ENCODE measurements around the gene PRR22.

Gene PRR22

GRCh38 chr19:5814123-5814851, 29.7 kb upstream of the PRR22 start:
- DNase-seq (ENCODE audit: low spot score), result no peak

DNA sequence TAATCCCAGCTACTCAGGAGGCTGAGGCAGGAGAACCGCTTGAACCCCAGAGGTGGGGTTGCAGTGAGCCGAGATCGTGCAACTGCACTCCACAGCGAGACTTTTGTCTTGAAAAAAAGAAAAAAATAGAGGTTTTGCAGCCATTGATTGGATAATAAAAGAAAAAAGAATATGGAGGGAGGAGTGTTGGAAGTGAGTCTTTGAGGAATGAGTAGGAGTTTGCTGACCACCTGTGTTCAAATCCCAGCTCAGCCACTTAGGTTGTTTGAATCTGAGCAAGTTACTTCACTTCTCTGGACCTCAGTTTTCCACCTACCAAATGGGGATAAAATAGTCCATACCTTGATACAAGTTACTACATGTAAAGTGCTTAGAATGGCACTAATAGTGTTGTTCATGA, 26.6 kb upstream of the PRR22 start:
- no peak for DNase-seq (ENCODE audit: low spot score)

- DNase-seq (ENCODE audit: low spot score), result no peak
Observed at GRCh38 chr19:5809469-5809868, 24.9 kb upstream of the PRR22 start.

GRCh38 chr19:5809053-5809452, 24.5 kb upstream of the PRR22 start:
- no peak for DNase-seq (ENCODE audit: low spot score)

GRCh38 chr19:5808120-5808816, 23.7 kb upstream of the PRR22 start:
- no peak for DNase-seq (ENCODE audit: low spot score)

DNA sequence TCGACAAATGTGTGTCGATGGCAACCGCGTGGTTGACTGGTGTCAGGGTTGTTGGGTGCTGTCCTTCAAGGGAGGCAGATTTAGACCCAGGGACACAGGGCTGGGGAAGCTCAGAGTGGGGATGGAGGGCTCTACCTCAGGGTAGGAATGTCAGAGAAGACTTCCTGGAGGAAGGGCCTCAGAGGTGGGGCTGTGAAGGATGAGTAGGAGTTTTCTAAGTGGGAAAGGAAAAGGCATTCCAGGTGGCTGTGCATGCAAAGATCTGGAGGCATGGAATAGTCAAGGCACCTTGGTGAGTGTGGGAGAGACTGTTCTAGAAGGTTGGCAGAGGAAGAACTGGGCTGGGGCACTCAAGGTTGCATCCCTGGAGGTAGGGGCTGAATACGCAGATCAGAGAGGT, 22.4 kb upstream of the PRR22 start:
- DNase-seq (ENCODE audit: low spot score), result no peak

DNA sequence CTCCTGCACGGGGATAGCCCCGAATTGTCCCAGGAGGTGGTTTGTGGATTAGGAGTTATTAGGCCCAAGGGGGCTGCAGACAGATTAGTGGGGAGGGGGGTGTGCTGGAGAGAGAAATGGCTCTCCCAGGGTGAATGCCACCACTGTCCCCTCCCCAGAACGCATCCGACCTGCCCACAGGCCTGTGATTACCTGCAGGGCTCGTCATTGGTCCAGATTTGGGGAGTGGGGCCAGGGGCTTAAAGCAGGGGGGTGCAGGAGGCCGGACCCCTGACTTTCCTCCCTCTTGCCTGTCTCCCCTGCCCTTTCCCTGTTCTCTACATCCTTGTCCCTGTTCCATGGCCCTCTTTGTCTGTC, 21.6 kb upstream of the PRR22 start:
- no peak for DNase-seq (ENCODE audit: low spot score)

DNA sequence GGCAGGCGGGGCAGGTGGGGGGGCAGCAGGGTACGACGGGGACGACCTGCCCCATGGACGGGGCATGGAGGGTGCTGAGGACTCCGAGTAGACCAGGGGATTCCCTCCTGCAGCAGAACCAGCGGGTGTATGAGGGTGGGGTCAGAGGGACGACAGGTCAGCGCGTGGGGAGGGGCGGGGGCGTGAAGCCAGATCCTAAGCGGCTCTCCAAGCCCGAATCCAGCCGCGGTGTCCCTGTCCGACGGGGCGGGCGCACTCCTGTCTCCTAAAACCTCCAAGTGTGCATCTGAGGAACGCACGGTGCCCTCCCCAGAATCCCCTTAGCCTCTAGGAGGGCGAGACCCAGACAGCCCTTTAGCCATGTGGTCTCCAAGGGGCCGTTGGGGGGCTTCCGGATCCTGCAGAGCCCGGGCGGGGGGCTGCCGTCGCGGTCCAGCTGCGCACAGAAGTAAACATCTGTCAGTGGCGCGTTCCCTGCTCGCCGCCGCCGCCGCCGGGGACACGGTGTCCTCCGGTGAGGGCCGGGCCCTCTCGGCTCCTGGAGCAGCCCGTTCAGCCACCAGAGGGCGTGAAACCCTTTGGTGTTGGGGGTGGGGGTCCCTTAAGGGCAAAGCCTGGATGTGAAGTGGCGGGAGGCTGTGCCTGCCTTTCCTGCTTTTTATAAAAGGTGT, 21.1 kb upstream of the PRR22 start:
- peak; percentile 72 for DNase-seq (ENCODE audit: low spot score)

DNA sequence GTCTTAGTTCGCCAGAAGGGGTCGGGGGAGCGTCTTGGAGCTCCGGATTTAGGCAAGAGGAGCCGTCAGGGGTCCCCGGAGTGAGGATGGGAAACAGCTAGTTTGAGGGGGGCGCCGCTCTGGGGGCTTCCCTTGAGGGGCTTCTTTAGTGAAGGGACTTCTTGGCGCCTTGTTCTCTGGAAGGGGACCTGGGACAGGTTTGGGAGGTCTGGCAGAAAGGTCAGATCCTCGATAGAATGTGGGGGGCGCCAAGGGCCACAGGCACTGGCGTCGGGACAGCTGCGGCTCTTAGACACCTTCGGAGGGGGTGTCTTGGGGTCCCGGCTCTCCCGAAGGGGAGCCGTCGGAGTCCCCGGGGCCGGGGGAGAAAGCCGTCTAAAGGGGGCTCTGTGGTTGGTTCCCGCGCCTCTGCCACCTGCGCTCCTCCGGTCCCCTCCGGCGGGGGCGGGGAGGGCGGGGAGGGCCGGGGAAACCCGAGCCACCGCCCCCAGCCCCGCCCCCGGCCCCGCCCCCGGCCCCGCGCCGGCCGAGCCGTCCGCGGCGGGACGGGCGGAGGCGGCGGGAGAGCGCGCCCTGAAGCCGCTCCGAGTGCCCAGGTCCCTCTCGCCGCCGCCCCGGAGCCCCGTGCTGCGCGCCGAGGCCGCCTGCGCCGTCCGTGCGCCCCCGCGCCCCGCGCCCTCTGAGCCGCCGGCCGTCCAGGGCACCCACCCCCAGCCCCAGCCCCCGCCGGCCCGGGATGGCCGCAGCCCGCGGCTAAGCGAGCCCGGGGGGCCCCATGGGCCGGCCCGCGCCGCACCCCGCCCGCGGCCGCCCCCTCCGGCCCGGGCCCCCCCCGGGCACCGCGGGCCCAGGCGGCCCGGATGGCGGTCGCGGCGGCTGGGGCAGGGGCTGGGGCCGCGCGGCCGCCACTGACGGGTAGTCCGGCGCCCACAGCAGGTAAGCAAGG, 20.2 kb upstream of the PRR22 start, which contains the start of gene NRTN:
Gene NRTN (plus strand): TSS at position 552 of the 946 bp plus-strand sequence. CDS start 19,099 bp downstream, outside the sequence.
- DNase-seq (ENCODE audit: low spot score), result no peak

- DNase-seq (ENCODE audit: low spot score), result peak; percentile 96
Observed at GRCh38 chr19:5803752-5804515, 19.4 kb upstream of the PRR22 start.

GRCh38 chr19:5803441-5803751, 18.9 kb upstream of the PRR22 start:
- DNase-seq (ENCODE audit: low spot score), result no peak

DNA sequence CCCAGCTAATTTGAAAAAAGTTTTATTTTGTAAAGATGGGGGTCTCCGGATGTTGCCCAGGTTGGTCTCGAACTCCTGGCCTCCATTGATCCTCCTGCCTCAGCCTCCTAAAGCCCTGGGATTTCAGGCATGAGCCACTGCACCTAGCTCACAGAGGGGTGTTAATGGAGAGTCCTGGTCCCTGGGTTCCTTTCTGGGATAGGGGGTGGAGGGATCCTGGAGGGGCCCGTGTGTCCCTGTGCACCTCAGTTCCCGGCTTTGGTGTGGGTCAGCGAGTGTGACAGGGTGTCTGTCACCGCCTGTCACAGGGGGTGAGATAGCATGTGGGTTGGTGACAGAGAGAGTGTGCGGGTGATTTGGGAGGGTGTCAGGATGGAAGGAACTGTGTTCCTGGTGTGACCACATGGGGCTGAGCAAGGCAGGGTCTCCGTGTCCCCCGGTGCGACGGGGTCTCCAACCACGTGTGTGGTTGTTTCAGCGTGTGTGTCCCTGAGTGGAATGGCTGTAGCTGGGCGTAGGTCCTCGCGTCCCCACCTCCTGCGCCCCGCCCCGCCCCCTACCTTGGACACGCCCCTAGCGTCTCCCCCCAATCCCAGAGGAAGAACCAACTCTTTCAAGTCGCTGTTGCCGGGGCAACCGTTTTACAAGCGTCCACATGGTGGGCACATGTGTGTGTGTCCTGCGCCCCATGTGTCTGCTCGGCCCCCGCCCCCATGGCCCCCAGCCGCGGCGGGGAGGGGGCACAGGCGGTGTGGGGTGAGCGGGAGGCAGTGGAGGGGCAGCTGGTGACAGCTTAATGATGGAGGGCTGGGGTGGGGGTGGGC, 17.5 kb upstream of the PRR22 start:
- DNase-seq (ENCODE audit: low spot score), result peak; percentile 51

DNA sequence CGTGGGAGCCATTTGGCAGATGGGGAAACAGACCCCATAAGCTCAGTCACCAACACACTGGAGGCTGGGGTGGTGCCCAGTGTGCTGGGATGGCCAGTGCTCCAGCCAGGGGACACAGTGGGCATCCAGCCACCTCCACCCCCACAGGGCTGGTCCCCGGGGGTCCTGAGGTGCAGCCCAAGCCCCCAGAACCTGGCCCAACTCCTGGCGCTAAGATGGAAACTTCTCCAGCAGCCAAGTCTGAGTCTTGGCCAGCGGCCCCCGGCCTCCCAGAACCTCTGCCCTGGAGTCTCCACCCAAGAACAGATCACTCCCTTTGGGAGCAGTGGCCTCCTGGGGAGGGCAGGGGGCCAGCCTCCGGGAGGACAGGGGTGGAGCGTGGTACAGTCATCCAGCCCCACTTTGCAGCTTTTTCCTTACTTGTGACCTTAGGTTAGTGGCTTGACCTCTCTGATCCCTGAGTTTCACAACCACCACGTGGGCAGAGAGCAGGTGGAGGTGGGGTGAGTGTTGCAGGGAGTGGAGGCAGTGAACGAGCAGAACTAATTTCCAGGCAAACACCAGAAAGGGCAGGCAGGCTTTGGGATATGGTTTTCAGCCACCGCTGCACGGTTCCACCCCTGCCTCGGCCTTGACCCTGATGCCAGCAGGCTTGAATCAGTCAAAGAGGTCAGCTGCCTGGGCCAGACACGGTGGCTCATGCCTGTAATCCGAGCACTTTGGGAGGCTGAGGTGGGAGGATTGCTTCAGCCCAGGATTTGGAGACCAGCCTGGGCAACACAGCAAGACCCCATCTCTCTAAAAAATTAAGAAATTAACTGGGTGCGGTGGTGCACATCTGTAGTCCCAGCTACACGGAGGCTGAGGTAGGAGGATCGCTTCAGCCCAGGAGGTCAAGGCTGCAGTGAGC, 16.1 kb upstream of the PRR22 start:
- DNase-seq (ENCODE audit: low spot score), result no peak

DNA sequence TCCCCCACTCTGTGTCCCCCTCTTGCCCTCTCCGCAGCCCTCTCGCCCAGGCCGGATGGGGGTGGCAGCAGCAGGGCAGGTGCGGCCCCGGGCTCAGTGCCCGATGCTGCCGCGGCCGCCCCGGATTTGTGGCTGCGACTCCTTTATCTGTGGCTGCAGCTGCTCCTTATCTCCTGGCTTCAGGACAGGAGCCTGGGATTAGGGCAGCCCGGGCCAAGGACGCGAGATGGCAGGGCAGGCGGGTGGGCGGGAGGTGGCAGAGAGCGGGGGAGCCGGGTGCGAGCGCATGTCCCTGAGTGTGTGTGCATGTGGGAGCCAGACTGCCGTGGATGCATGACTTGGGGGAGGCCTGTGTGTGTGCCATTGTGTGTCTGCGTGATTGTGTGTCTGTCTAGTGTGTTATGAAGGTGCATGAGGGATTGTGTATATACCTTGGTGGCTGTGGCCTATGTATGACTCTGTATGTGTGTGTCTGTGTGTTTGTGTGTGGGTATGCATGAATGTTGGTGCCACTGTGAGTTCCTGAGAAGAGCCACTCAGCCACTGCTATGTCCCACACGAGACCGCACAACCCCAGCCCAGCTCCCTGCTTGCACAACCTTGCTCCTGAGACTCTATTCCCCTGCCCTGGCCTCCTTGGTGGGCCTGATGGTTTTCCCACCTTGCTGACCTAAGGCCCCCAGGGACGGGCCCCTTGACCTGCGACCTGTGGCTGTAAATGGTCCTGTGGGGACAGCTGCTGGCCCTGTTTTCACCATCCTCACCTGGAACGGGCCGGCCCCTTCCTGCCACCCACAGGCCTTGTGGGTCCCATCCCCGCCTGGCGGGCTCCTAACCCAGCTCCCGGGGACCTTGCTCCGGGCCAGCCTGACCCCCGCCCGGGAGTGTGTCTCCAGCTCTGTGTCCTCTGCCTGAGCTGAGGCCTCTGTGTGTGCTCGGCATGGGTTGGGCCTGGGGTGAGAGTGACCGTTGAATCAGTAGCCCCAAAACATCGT, 15.0 kb upstream of the PRR22 start:
- DNase-seq (ENCODE audit: low spot score), result no peak

GRCh38 chr19:5798244-5798643, 13.7 kb upstream of the PRR22 start:
- no peak for DNase-seq (ENCODE audit: low spot score)

- no peak for DNase-seq (ENCODE audit: low spot score)
Observed at GRCh38 chr19:5795382-5795919, 10.9 kb upstream of the PRR22 start.

DNA sequence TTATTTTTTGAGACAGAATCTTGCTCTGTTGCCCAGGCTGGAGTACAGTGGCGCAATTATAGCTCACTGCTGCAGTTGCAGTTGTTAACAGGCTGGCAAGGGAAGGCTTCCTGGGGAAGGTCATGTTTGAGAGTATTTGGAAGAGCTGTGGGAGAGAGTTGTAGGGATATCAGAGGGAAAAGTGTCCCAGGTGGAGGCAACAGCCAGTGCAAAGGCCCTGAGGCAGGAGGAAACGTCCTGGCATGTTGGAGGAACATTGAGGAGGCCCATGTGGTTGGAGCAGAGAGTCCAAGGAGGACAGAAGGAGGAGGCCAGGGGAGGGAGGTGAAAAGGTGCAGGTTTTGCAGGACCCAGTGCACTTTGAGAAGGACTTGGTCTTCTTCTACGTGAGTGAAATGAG, 8.6 kb upstream of the PRR22 start:
- DNase-seq (ENCODE audit: low spot score), result no peak

- DNase-seq (ENCODE audit: low spot score), result no peak
Observed at GRCh38 chr19:5792224-5792623, 7.7 kb upstream of the PRR22 start.

All from NAMALWA (cell line).